Stimulated activated CD8-positive, alpha-beta memory T cell treated with anti-CD3 and anti-CD28 coated beads, Interleukin-7, amount 100 ng/mL, for 4 hours (primary cell): Measurements from ENCODE around the gene TRMU.
A peak's percentile ranks its signal among the peaks of the same experiment; 100 is the strongest.

Source experiments
- DNase-seq, 2 donors: peaks; one replicate each; pipeline ENCODE4 v3.0.0-alpha.2; 2020; ENCODE audit warnings: low read depth in 2 of 2

The TRMU gene

DNA sequence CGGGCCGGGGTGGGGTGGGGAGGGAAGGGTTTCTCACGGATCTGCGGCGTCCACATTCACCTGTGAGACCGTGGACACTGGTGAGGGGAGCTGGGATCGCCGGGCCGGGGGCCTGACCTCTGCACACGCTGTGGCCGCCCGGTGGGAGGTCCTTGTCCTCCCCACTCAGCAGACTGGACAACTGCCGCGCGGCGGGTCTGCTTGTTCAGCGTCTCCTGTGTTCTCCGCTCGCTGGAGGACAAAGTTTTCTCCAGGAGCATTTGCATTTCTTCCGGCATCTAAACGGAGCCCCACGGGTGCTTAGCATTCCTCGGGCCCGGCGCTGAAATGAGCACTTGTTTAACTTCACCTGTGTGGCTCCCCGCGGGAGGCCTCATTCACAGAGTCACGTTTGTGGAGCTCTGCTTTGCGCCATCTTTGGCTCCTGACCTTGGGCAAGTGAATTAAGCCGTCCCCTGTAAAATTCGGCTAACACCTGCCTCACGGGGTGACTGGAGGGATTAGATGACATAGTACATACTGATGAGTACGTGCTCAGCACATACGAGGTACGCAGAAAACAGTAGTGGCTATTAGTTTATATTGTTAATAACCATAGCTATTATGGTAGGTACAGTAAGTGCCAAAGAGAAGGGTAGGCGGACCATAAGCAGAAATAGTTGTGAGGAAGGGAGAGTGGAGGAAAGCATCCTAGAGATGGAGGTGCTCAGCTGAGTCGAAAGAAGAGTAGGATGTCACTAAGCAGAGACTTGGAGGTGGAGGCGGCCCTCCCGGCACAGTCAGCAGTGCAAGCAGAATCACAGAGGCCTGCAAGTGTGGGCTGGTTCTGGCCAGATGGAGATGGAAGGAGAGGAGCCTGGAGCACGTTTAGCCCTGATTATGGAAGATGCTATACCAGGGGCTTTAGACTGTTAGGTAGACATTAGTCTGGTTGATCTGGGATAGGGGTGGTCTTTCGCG is 885 bp downstream of the TRMU start:
- DNase-seq = no peak

DNA sequence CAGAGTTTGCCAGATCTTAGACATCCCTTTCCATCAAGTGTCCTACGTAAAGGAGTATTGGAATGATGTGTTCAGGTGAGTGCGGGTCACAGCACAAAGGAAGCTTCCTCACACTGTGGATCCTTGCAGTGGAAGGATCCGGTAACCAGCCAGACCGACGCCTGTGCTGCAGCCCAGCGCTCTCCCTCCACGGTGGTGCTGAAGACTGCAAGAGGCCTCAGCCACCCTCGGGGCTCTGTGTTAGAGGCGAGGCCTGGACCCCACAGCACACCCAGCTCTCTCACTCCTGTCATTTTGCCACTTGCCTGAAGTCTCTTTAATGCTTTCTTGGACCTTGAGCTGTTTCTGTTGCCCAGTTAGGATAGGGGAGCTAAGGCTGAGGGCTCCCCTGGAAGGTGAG is 2.4 kb downstream of the TRMU start:
- DNase-seq = no peak

DNA sequence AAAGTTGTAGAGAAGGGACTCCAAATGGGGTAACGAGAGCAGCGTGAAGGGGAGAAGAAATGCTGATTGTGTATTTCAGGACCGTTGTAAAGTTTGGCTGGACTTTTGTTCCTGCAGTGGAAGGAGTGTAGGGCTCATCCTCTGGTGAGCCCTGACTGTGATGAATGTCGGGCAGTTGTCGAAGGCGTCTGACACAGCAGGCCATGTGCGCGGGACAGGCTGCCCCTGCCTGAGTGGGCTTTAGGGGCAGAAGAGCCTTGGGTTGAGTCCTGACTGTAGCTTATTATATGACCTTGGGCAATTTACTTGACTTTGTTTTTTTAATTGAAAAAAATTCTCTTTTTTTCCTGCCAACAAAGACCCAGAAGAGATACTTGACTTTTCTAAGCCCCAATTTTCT is 3.1 kb downstream of the TRMU start:
- DNase-seq = no peak

DNA sequence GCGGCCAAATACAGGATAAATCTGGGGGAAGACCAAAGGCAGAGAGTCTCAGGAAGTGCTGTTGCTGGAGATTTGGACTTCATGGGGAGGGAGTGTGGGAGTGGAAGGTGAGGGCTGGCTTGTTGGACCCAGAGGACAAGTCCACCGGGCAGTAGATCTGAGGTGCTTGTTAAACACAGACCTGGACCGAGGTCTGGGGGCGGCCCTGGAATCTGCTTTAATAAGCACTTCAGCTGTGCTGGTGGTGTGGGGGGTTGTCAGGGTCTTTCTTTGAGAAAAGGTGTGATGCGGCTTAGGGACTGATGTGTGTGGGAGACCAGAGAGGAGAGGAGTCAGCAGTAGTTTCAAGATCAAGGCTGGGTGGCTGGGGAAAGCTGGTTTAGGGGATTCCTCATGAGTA is 4.4 kb downstream of the TRMU start:
- DNase-seq = no peak

DNA sequence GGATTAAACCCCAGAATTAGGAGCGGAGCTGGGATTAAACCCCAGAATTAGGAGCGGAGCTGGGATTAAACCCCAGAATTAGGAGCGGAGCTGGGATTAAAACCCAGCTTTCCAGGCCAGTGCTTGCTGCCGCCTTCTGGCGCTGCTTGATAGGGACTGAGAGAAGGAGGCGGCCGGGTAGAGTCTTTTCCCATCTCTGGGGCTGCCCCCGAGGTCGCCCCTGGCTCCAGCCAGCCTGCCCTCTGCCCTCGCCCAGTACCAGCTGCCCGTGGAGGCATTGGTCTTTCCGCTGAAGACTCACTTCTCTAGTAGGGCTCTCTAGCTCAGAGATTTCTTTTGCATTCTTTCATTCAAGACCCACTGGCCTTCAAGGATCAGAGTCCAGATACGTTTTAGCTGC is 5.2 kb downstream of the TRMU start:
- no peak for DNase-seq

DNA sequence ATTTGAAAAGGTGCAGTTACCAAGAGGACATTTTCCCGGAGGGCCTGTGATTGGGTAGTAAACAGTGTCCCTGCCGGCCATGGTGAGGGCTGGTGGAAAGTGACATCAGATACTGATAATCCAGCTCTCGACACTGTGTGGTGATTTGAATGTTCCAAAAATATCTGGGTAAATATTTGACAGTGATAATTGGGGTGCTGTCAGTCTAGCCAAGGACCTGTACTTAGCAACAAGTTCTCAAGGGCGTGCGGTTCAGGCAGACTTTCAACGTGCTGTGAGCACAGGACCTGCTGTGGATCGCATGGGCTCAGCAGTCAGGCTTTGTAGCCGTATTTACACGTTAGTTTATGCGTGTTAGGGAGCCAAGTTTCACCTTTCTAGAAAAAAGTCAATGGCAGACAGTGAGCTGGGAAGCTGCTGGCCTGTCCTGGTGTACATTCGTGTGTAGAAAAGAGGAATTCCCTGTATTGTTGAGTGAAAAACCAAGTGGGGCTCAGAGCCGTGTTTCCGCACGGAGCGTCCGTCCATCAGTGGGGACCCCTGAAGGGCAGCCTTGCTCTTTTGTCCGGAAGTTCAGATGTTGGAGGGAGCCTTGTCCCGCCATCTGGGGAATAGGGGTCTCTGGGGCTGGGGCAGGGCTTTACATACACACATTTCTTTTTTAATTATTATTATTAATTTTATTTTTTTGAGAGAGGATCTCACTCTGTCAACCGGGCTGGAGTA is 11.3 kb downstream of the TRMU start:
- DNase-seq = no peak

DNA sequence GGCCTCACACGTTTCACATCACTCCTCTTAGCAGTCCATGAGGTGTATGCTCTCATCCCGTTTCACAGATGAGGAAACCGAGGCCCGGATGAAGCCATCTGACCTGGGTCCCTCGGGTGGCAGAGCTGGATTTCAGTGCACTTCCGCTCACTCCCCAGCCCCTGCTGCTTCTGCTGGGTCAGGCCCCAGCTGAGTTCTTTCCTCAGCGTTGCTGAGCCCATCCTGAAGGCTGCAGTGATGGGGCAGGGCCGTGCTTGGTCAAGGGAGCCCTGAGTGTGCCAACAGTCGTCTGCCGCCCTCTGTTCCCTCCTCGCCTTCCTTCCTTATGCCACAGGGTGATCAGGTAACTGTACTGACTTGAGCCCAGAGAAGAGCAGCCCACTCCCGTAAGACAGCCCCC is 12.1 kb downstream of the TRMU start:
- no peak for DNase-seq

DNA sequence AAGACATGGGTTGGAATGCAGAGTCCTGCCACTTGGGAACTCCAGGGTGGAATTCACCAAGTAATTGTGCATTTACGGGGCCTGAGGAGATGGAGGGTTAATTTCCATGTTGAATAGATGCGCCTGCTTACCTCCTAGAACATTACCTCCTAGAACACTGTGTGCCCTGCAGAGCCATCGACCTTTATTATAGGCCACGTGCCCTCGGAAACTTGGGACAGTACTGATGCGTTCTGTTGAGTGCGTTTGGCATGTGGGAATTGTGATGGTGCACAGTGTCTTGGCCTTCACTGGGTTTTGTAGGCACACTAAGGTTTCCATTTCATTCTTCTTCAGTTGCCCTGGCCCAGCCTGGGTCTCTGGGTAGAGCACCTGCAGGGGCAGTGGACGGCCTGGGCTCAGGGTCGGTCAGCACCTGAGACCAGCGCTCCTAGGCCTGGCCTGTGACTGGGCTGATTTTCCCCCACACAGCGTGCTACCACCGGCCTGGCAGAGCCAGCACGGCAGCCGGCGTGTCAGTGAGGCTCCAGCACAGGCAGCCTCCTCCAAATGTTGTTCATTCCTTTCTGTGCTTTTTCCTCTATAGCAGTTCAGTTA is 12.7 kb downstream of the TRMU start:
- DNase-seq = no peak

DNA sequence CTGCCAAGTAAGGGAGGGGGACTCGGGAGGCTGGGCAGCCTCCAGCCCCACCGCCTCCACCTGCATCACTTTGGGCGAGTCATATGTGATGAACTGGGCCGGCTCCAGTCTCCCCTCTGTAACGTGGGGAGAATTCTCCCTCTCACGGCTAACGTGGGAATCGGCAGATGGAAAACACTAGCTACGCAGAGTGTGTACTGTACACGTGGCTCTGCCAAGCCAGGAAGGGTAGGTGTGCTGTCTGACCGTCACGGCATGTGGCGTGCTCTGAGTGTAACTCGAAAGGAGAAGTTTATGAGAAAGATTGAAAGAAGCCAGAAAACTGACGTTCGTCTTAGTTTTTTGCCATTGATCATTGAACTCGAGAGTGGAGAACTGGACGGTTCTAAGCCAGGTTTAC is 13.7 kb downstream of the TRMU start:
- DNase-seq = no peak

DNA sequence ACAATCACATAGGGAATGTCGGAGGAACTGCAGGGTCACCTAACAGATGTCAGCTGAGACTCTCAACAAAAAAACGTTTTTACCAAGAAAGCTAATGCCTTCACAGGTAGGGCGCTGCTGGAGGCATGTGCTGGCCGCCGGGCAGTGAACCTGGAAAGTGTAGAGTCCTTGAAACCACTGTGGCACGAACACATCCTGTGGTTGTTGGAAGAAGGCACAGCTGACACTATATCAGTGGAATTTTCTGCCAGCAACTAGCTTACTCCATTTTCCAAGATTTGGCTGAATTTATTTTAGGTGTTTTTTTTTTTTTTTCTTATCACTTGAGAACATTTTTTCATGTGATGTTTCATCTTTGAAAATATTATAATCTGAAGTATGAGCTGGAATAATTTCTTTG is 14.2 kb downstream of the TRMU start:
- no peak for DNase-seq

DNA sequence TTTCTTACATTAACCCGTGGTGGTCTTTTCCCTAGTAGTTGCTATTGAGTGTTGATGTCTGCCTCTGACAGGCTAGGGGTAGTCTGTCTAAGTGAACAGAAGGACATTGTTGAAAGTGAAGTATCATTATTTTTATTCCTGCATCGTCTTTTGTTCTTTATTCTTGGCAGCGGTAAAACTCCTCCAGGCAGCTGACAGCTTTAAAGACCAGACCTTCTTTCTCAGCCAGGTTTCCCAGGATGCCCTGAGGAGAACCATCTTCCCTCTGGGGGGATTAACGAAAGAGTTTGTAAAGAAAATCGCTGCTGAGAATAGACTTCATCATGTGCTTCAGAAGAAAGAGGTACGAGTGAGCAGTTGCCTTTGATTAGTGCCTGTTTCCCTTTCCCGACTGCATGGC is 14.6 kb downstream of the TRMU start:
- no peak for DNase-seq

DNA sequence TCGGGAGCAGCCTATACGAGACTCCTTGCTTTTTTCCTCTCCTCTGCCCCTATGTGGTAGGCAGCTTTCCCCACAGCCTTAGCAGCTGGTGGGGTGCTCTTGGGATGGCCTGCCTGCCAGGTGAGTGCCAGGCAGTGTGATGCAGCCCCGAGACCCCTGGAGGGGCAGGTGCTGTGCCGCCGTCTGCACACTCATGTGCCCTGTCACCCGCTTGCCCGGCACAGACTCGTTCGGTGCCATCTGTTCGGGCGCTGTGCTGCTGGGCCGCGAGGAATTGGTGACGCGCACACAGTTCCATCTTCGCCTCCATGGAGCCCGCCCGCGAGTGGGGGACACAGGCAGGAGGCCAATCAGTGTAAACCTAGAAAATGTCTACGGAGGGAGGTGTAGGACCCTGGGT is 15.1 kb downstream of the TRMU start:
- no peak for DNase-seq

DNA sequence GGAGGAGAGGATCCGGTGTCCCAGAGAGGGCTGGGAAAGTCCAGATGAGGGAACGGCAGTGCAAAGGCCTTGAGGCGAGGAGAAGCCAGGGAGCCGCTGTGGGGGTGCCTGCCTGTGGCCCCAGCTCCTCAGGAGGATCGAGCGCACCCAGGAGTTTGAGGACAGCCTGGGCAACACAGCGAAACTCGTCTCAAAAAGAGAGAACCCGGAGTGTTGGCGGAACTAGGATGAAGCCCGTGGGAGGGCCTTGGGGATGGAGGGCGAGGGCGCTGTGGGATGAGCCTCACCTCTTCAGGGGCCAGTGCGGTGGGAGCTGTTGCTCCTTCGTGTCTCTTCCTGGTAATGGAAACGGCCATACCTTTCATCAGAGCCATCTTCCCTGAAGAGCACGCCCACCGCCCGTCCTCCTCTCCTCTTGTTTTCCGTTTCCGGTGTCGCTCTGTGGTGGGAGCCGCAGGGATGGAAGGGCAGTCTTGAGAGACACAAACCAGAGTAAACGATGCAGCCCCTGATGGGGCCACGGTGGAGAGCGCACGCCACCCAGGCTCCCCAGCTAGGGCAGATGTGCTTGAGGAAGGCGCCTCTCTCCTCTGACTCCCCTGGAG is 15.7 kb downstream of the TRMU start:
- DNase-seq = no peak

DNA sequence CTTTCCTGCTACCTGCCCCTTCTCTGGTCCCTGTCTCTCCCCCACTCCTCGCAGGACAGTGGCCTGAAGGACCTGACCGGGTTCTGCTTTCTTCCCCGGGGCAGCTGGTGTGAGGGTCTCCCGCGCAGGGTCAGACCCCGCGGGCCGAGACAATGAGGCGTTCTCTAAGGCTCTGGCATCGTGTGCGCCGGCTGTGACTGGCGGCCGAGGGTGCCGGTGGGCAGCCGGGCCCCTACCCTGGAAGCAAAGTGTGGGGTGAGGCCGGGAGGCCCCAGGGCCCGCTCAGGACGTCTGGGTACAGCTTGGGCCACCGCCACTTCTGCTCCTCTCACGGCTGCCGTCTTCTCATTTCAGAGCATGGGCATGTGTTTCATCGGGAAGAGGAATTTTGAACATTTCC is 16.3 kb downstream of the TRMU start:
- DNase-seq = no peak

DNA sequence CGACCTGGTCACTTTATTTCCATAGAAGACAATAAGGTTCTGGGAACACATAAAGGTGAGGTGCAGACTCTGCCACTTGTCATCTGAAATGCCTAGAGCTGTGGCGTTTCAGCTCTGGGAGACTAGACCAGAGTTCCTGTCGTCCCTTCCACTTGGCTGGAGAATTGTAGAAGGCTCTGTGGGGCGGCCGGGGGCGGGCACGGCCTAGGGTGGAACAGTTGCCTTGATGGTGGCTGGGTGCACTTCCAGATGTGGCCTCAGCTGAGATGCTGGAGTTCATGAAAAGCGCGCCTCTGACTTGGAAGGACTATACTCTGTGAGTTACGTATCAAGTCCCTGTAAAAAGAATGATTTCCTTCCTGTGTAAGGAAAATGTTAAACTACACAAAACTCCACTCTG is 16.8 kb downstream of the TRMU start:
- no peak for DNase-seq

DNA sequence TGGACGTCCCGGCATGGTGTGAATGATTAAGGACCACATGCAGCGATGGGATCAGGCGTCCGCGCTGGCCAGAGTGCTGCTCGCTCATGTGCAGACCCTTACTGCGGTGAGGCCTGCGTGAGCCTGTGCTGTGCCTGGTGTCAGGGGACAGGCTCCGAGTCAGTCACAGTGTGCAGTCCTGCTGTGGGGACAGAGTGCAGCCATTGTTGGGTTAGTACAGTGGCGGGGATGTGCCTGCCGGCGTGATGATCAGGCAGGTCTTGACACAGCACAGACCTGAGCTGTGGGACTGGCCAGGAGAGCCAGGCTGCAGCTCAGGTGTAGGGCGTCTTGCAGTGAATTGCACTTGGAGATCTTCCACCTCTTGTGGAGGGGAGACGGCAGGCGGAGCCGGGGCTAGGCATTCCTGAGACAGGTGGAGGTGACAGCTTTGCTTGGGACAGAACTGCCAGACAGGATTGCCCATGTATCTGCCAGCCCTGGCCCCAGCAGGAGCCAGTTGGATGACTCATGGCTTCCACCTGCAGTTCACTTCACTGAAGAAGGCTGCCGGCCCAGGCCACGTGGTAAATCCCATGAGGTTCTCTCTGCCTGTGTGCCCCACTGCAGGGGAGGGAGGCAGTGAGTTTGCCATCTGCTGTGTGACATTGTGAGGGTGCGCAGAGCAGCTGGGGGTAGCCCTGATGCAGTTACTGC is 17.3 kb downstream of the TRMU start:
- no peak for DNase-seq

DNA sequence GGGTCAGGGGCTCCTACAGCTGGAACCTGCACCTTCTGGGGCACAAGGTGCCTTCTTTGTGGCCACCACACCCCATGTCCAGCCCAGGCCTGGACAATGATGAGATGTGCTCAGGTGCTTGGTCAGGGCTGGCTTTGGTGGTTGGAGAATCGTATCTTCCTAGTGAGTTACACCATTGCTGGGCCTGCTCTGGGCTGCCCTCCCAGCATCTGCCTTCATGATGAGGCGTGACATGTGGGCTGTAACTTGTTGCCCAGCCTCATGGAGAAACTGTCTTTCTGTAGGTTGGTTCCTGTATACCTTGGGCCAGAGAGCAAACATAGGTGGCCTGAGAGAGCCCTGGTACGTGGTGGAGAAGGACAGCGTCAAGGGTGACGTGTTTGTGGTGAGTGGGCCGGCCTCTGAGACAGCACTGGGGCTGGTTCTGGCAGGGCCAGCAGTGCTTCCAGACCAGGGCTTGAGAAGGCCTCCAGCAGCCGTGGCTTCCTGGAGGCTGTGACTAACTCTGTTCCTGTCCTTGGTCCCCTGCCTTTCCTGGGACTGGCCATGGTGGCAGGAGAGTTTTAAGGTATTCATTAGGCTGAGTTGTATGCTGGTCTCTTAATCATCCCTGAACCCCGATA is 18.1 kb downstream of the TRMU start:
- DNase-seq = no peak

DNA sequence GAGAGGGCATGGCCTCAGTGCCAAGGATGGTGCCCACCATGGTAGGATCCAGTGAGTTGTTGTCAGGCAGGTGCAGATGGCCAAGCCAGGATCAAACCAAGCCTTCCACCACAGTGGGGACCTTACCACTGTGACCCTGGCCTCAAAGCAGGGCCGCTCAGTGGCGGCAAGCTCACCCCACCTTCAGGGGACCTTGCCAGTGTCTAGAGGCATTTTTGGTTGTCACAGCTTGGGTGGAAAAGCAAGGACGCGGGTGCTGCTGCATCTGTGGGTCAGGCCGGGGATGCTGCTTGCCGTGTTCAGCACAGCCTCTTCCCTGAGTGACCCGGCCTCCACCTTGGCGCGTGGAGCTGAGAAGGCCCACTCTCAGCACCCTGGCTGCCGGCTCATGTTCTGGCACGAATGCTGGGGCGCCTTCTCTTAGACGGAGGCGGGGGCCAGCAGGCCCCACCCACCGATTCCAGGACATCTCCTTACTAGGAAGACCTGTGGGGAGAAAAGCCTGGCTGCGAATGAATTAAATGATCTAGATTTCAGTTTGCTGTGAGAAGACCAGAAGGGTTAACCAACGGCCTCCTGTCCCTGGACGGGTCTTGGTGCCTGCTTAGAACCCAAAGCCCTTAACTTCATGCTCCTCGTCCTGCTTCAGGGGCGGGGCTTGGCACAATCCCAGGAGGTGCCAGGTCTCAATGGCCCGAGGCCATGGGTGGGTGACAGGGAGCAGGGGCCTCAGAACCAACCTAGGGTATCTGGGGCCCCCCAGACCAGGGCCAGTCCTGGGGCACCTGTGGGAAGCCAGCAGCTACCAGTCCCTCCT is 18.9 kb downstream of the TRMU start:
- no peak for DNase-seq

DNA sequence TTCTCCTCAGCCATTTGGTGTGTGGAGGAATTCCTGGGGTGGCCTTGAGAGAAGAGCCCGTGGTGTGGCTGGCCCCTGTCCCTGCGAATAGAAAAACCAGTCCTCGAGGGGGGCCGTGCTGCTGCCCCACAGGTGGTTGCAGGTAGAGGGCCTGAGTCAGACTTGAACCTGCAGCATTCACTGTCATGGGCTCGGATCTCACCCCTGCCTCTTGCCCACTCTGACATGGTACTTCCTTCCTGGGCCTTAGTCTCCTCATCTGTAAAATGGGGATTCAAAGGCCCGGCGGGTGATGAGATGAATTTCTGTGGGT is 19.4 kb downstream of the TRMU start:
- no peak for DNase-seq

DNA sequence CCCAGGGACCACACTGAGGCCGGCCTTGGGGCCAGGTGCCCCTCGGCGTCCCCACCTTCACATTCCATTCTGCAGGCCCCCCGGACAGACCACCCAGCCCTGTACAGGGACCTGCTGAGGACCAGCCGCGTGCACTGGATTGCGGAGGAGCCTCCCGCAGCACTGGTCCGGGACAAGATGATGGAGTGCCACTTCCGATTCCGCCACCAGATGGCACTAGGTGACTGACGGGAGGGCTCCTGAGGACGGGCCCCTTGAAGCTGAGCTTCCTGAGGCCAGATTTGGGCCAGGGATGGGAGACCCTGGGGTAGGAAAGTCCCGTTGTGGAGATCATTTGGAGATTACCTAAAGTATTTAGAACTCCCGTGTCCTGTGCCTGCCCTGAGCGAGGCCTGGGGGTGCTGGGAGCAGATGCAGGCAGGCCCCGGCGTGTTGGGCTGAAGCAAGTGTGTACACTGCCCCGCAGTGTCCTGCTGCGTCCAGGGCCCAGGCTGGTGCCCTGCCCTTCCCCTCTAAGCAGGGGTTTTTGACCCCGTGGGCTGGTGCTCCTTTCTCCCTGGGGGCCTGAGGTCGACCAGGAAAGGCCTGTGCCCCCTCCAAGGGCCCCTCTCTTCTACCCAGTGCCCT is 20.0 kb downstream of the TRMU start:
- peak in 1 of 2 donors; percentile 35 for DNase-seq
